GM10847 (cell line): ENCODE results near the gene CPS1.

Experiments used
- POLR2A ChIP-seq: IDR thresholded peaks from 2 replicates; pipeline ENCODE4 v1.6.1; 2011; ENCODE audit not compliant: insufficient read length; ENCODE audit errors: extremely low read depth

Gene CPS1

GRCh38 chr2:210561475-210561874 lies 5.1 kb downstream of the CPS1 start:
- no peak for TF ChIP-seq POLR2A

DNA sequence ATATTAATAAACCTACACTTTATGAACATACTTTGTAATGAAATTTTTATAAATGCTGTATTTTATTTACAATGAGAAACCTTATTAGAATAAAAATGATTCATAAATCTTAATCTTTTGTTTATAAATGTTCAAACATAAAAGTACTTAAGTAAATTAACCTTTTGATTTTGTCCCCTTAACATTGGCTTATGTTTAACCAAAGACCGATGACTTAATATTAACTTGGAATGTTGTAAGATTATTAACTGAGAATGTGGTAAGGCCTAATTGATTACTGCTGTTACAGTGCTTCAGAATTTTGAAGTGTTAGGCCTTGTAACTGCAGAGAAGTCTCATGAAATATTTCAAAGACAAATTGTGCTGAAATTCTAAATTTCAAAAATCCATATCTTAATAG lies 5.7 kb downstream of the CPS1 start:
- TF ChIP-seq POLR2A = no peak

- TF ChIP-seq POLR2A = no peak
Observed at GRCh38 chr2:210562502-210563080, 6.2 kb downstream of the CPS1 start.

GRCh38 chr2:210567279-210567678 lies 10.9 kb downstream of the CPS1 start:
- TF ChIP-seq POLR2A = no peak

GRCh38 chr2:210568108-210568507 lies 11.7 kb downstream of the CPS1 start:
- TF ChIP-seq POLR2A = no peak

GRCh38 chr2:210577263-210578071 lies 21.1 kb downstream of the CPS1 start:
- TF ChIP-seq POLR2A = no peak

DNA sequence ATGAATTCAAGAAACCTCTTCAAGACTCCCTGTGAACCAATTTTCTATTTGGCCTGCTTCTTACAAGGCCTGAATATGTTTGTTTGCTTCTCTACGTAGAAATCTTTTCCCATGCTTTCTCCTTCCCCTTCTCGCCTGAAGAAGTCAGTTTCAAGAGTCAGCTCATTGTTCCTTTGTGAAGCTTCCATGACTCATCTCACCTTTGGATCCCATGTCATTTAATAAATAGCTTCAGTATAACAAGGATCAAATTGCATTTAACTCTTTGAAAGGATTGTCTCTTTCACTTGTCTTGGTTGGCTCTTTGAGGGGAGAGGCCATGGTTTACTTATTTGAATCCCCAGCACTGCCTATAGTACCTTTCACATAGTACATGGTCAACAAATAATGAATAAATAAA lies 28.4 kb downstream of the CPS1 start:
- TF ChIP-seq POLR2A = no peak

DNA sequence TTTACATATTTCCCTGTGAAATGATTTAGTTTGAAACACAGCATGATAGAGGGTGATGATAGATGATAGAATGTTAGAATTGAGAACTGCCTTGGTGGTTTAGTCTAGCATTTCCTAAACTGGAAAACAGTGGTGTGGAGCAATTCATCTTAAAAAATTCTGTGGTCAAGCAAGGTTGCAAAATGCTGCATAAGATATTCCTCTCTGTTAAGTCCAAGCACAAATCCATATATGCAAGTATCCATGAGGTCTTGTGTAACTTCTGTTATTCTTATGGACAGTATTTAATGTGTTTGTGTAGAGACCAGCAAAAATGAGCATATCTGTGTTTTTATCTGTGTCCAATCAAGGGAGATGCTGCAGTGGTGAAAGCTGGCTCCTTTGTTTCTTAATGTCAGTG lies 30.0 kb downstream of the CPS1 start:
- TF ChIP-seq POLR2A = no peak

DNA sequence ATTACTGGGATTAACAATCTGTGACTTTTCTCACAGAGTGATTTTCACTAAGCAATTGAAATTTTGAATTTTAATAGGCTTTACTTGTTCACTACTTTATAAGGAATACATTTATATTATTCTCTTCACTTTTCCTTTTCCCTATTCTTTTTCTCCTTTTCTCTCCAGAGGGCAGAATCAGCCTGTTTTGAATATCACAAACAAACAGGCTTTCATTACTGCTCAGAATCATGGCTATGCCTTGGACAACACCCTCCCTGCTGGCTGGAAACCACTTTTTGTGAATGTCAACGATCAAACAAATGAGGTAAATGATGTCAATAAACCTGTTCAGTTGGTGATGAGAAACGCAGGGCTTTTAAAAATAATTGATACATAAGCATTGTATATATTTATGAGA lies 35.3 kb downstream of the CPS1 start:
- no peak for TF ChIP-seq POLR2A

DNA sequence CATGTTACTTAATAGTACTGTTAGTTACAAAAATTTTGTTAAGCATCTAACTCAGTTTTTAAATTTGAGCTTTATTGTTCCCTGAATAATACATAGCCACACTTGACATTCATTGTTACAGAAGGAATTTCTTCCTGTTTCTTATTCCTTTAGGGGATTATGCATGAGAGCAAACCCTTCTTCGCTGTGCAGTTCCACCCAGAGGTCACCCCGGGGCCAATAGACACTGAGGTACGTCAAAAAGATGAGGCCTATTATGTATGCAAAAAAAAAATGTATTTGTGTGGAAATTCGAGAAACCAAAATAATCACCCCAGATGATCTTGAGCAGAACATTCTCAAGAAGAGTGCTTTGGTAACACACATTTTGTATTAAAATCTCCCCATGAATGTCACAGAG lies 36.3 kb downstream of the CPS1 start:
- no peak for TF ChIP-seq POLR2A

DNA sequence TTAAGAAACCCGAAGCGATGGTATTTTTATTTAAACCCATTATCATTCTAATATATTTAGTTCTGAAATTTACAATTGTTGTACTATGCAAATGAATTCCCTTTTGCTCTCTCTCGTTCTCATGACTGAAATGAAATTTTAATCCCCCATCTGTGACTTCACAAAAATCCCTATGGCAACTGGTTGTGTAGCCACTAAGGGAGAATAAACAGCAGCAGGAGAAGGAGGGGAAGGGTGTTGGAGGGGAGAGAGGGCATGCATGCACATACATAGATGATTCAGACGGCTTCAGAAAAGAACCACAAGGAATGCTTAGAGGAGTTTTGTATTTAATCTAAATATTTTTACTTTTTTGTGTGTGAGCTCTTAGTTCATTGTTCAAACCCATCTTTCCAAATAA lies 36.8 kb downstream of the CPS1 start:
- TF ChIP-seq POLR2A = no peak

- TF ChIP-seq POLR2A = no peak
Observed at GRCh38 chr2:210598219-210598618, 41.8 kb downstream of the CPS1 start.

DNA sequence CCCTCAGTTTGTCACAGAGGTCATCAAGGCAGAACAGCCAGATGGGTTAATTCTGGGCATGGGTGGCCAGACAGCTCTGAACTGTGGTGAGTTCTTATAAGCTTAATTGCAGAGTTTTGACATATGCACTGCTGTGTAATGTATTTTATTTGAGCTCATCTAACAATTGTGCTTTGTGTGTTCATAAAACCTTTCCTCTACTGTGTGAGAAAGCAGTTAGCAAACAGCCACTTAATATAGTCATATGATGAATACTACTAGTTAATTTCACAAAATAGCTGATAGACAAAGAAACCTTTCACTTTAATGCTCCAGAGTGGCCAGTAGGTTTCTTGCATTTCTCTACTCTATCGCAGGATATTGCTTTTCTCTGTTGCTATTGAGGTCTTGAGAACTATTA lies 43.1 kb downstream of the CPS1 start:
- no peak for TF ChIP-seq POLR2A

DNA sequence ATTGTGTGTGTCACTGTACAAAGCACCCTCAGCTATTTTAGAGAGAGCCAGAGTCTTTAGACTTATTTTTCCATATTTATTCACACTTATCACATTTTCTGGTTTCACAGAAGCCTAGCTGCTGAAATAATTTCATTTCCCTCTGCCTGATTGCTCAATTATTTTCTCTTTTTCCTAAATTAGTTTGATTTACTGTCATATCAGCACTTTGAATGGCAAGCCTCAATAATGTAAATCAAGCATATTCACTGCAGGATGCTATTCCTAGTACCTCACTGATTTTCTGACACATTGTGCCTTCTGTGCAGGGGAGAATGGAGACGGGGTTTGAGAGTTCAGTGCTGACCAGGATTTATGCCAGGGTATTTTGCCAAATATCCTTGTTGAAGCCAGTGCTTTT lies 48.3 kb downstream of the CPS1 start:
- TF ChIP-seq POLR2A = no peak

GRCh38 chr2:210606001-210606400 lies 49.6 kb downstream of the CPS1 start:
- no peak for TF ChIP-seq POLR2A

- no peak for TF ChIP-seq POLR2A
Observed at GRCh38 chr2:210611466-210611865, 55.1 kb downstream of the CPS1 start.

- TF ChIP-seq POLR2A = no peak
Observed at GRCh38 chr2:210616074-210616473, 59.7 kb downstream of the CPS1 start.
